Activated T-helper 1 cell treated with Interleukin-2 at 50 U/mL for 16 hours (primary cell): ENCODE results near the gene KCTD21.
"Not testable (repeated sequence)": the region's sequence is repeated elsewhere in the genome, so short reads cannot be mapped to it uniquely, and the experiment has no call there.

Experiments
- DNase-seq: peaks from one replicate; pipeline ENCODE4 v3.0.0-alpha.2; 2020; ENCODE audit warnings: low read depth

The KCTD21 gene

GRCh38 chr11:78188286-78189173, at the start of gene KCTD21, which contains the start of gene USP35:
KCTD21 (minus strand) TSS chr11:78188626; CDS start chr11:78174554, 14,072 bp downstream.
USP35 (plus strand) TSS chr11:78188919; CDS start chr11:78196246, 7,327 bp downstream.
- peak; percentile 83 for DNase-seq

- DNase-seq, result no peak
Observed at GRCh38 chr11:78237293-78238046, 49.0 kb upstream of the KCTD21 start.

GRCh38 chr11:78234006-78234405, 45.6 kb upstream of the KCTD21 start:
- no peak for DNase-seq

GRCh38 chr11:78233046-78233445, 44.6 kb upstream of the KCTD21 start:
- not testable (repeated sequence) for DNase-seq

- DNase-seq, result no peak
Observed at GRCh38 chr11:78231962-78232501, 43.6 kb upstream of the KCTD21 start.

GRCh38 chr11:78230161-78230877, 41.9 kb upstream of the KCTD21 start:
- DNase-seq, result no peak

GRCh38 chr11:78229106-78229505, 40.7 kb upstream of the KCTD21 start:
- no peak for DNase-seq

GRCh38 chr11:78228467-78228866, 40.0 kb upstream of the KCTD21 start:
- DNase-seq, result no peak

GRCh38 chr11:78227921-78228320, 39.5 kb upstream of the KCTD21 start:
- DNase-seq, result no peak

- DNase-seq, result no peak
Observed at GRCh38 chr11:78226684-78227680, 38.6 kb upstream of the KCTD21 start.

- DNase-seq, result no peak
Observed at GRCh38 chr11:78224906-78225420, 36.5 kb upstream of the KCTD21 start.

- DNase-seq, result no peak
Observed at GRCh38 chr11:78224506-78224905, 36.1 kb upstream of the KCTD21 start.

- no peak for DNase-seq
Observed at GRCh38 chr11:78223320-78223954, 35.0 kb upstream of the KCTD21 start.

GRCh38 chr11:78222726-78223125, 34.3 kb upstream of the KCTD21 start:
- DNase-seq, result not testable (repeated sequence)

- no peak for DNase-seq
Observed at GRCh38 chr11:78221396-78222315, 33.2 kb upstream of the KCTD21 start.

- DNase-seq, result no peak
Observed at GRCh38 chr11:78220218-78221157, 32.1 kb upstream of the KCTD21 start.

- no peak for DNase-seq
Observed at GRCh38 chr11:78219493-78220217, 31.2 kb upstream of the KCTD21 start.
